ENCODE results near the gene LRRFIP1. TPM values are rescaled to one million over a fixed set of nuclear protein-coding genes. Genes with fewer than 3 reads are reported as not detected.

The LRRFIP1 gene
- total and polyA plus RNA-seq, 2 of the 13 experiments (the other 11 are each of a cell fraction or from before 2014, with no cell fraction given) = 15.9 to 40.5 TPM

- CTCF ChIA-PET (ENCODE audit: low intra/inter-chr PET ratio, low total read pairs) = no interaction called here
- Histone ChIP-seq H4K20me1 (ENCODE audit: insufficient read depth, low read length) (no peaks in the 10 kb centered on the region), H3K36me3 (replicated peaks in 1 of 2; ENCODE audit: control insufficient read depth in 1 of 2, insufficient read depth in 2 of 2, low read length in 2 of 2) (no peaks in the 10 kb centered on the region), H3K4me1 (ENCODE audit: insufficient read depth, low read length) (peaks cover 62% of the 10 kb centered on the region), H3K9ac (ENCODE audit: insufficient read depth, low read depth, low read length) (no peak overlapping the region), H3K27ac (ENCODE audit: extremely low read length, insufficient read depth, low read length) (no peak overlapping the region), H3K4me2 (ENCODE audit: low read depth, low read length) (peak overlapping the region; percentile 22; the same call in 1 of the 2 replicates), H3K4me3 (replicated peaks in 1 of 3; ENCODE audit: insufficient read depth in 1 of 3, low read depth in 2 of 3, low read length in 3 of 3) (no peak overlapping the region), H3K27me3 (ENCODE audit: control insufficient read depth in 1 of 2, insufficient read depth in 2 of 2, low read length in 2 of 2) (no peaks in the 10 kb centered on the region), H3K9me3 (ENCODE audit: low read length) (no peaks in the 10 kb centered on the region), H2AFZ (ENCODE audit: low read length) (no peak overlapping the region), H3K79me2 (ENCODE audit: insufficient read depth, low read length) (no peaks in the 10 kb centered on the region)
- peak; percentile 28 for FAIRE-seq
- intact Hi-C loops (cut with micrococcal nuclease; ENCODE audit: unreplicated experiment) (no loop called here), in situ Hi-C loops (cut with HindIII; ENCODE audit: extremely low pct_ligation_motif_present, low pct_unique_long_range_greater_than_20kb) (no loop called here)
- no TSS peak for BruUV-seq (replicated peaks)
- DNase-seq (ENCODE audit: low spot score) = peak; percentile 33
- POLR2A ChIA-PET = no interaction called here
- 17% methylated on average over 7 of the region's 7 CpGs for WGBS (ENCODE audit: low lambda C conversion rate)
- ATAC-seq = peak; percentile 46
- TF ChIP-seq, protein P1, sequence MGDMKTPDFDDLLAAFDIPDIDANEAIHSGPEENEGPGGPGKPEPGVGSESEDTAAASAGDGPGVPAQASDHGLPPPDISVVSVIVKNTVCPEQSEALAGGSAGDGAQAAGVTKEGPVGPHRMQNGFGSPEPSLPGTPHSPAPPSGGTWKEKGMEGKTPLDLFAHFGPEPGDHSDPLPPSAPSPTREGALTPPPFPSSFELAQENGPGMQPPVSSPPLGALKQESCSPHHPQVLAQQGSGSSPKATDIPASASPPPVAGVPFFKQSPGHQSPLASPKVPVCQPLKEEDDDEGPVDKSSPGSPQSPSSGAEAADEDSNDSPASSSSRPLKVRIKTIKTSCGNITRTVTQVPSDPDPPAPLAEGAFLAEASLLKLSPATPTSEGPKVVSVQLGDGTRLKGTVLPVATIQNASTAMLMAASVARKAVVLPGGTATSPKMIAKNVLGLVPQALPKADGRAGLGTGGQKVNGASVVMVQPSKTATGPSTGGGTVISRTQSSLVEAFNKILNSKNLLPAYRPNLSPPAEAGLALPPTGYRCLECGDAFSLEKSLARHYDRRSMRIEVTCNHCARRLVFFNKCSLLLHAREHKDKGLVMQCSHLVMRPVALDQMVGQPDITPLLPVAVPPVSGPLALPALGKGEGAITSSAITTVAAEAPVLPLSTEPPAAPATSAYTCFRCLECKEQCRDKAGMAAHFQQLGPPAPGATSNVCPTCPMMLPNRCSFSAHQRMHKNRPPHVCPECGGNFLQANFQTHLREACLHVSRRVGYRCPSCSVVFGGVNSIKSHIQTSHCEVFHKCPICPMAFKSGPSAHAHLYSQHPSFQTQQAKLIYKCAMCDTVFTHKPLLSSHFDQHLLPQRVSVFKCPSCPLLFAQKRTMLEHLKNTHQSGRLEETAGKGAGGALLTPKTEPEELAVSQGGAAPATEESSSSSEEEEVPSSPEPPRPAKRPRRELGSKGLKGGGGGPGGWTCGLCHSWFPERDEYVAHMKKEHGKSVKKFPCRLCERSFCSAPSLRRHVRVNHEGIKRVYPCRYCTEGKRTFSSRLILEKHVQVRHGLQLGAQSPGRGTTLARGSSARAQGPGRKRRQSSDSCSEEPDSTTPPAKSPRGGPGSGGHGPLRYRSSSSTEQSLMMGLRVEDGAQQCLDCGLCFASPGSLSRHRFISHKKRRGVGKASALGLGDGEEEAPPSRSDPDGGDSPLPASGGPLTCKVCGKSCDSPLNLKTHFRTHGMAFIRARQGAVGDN (CRISPR knock-in tag; IDR thresholded peaks at IDR 0.05) = peak; percentile 66
- TF ChIP-seq ZNF282 (IDR thresholded peaks at IDR 0.05; ENCODE audit: partially characterized antibody) (no peak), SMC3 (IDR thresholded peaks at IDR 0.05; ENCODE audit: low read length) (peak; percentile 31; the same call in 1 of the 2 replicates), STAG1 (CRISPR knock-in tag; IDR thresholded peaks at IDR 0.05) (peak; percentile 50), THAP8 (CRISPR knock-in tag; IDR thresholded peaks at IDR 0.05; ENCODE audit: borderline replicate concordance) (no peak), RFX3 (CRISPR knock-in tag; IDR thresholded peaks at IDR 0.05) (peak; percentile 81), ZNF501 (CRISPR knock-in tag; IDR thresholded peaks at IDR 0.05) (peak; percentile 55; the same call in 1 of the 2 replicates), ZMYM3 (CRISPR knock-in tag; IDR thresholded peaks at IDR 0.05) (peak; percentile 66), ZNF572 (CRISPR knock-in tag; IDR thresholded peaks at IDR 0.05) (no peak), MAFF (IDR thresholded peaks at IDR 0.05; ENCODE audit: low read depth, low read length) (peak; percentile 30; the same call in 1 of the 2 replicates), SRSF1 (optimal IDR thresholded peaks at IDR 0.05; ENCODE audit: low read depth, low read length) (no peak), RFX1 (IDR thresholded peaks at IDR 0.05) (peak; percentile 76), CC2D1A (CRISPR knock-in tag; IDR thresholded peaks at IDR 0.05) (no peak)
- TF ChIP-seq, protein P2, sequence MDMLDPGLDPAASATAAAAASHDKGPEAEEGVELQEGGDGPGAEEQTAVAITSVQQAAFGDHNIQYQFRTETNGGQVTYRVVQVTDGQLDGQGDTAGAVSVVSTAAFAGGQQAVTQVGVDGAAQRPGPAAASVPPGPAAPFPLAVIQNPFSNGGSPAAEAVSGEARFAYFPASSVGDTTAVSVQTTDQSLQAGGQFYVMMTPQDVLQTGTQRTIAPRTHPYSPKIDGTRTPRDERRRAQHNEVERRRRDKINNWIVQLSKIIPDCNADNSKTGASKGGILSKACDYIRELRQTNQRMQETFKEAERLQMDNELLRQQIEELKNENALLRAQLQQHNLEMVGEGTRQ (IDR thresholded peaks at IDR 0.05; ENCODE audit: low read depth, low read length) = no peak
- TF ChIP-seq, protein P2 (CRISPR knock-in tag; IDR thresholded peaks at IDR 0.05; ENCODE audit: borderline replicate concordance) = peak; percentile 37; the same call in 1 of the 2 replicates
- TF ChIP-seq, protein P3, sequence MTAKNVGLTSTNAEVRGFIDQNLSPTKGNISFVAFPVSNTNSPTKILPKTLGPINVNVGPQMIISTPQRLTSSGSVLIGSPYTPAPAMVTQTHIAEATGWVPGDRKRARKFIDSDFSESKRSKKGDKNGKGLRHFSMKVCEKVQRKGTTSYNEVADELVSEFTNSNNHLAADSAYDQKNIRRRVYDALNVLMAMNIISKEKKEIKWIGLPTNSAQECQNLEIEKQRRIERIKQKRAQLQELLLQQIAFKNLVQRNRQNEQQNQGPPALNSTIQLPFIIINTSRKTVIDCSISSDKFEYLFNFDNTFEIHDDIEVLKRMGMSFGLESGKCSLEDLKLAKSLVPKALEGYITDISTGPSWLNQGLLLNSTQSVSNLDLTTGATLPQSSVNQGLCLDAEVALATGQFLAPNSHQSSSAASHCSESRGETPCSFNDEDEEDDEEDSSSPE (CRISPR knock-in tag; IDR thresholded peaks at IDR 0.05) = no peak
Observed at GRCh38 chr2:237665713-237666143, 38.3 kb downstream of the LRRFIP1 start.

All from HepG2 (cell line).